ENCODE results near the gene ID2.

DNA sequence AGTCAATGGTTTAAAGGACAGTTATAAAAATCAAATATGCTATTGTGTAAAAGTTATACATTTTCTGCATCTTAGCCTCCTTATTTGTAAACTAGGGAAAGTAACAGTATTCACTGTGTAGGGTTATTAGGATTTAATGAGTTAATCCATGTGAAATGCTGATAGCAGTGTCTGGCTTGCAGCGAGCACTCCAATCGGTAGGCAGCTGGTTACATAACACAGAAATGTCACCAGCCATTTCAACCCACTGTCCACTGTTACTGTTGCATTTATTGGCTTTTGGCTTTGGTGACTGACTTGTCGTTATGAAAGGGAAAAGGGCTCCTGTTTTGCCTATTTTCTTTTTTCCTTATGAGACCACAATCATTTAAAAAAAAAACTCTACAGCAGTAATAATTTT, 38.9 kb downstream of the ID2 start:
- TF ChIP-seq, protein P1, sequence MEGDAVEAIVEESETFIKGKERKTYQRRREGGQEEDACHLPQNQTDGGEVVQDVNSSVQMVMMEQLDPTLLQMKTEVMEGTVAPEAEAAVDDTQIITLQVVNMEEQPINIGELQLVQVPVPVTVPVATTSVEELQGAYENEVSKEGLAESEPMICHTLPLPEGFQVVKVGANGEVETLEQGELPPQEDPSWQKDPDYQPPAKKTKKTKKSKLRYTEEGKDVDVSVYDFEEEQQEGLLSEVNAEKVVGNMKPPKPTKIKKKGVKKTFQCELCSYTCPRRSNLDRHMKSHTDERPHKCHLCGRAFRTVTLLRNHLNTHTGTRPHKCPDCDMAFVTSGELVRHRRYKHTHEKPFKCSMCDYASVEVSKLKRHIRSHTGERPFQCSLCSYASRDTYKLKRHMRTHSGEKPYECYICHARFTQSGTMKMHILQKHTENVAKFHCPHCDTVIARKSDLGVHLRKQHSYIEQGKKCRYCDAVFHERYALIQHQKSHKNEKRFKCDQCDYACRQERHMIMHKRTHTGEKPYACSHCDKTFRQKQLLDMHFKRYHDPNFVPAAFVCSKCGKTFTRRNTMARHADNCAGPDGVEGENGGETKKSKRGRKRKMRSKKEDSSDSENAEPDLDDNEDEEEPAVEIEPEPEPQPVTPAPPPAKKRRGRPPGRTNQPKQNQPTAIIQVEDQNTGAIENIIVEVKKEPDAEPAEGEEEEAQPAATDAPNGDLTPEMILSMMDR (IDR thresholded peaks at IDR 0.05; ENCODE audit: low read depth, low read length, missing input control), result no peak
- TF ChIP-seq, protein P2, sequence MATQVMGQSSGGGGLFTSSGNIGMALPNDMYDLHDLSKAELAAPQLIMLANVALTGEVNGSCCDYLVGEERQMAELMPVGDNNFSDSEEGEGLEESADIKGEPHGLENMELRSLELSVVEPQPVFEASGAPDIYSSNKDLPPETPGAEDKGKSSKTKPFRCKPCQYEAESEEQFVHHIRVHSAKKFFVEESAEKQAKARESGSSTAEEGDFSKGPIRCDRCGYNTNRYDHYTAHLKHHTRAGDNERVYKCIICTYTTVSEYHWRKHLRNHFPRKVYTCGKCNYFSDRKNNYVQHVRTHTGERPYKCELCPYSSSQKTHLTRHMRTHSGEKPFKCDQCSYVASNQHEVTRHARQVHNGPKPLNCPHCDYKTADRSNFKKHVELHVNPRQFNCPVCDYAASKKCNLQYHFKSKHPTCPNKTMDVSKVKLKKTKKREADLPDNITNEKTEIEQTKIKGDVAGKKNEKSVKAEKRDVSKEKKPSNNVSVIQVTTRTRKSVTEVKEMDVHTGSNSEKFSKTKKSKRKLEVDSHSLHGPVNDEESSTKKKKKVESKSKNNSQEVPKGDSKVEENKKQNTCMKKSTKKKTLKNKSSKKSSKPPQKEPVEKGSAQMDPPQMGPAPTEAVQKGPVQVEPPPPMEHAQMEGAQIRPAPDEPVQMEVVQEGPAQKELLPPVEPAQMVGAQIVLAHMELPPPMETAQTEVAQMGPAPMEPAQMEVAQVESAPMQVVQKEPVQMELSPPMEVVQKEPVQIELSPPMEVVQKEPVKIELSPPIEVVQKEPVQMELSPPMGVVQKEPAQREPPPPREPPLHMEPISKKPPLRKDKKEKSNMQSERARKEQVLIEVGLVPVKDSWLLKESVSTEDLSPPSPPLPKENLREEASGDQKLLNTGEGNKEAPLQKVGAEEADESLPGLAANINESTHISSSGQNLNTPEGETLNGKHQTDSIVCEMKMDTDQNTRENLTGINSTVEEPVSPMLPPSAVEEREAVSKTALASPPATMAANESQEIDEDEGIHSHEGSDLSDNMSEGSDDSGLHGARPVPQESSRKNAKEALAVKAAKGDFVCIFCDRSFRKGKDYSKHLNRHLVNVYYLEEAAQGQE (IDR thresholded peaks at IDR 0.05), result no peak
- TF ChIP-seq SP1 (IDR thresholded peaks at IDR 0.05) (no peak), TAF1 (conservative IDR thresholded peaks at IDR 0.05) (no peak), EGR1 (IDR thresholded peaks at IDR 0.05; ENCODE audit: low read depth in 2 of 2) (no peak), RXRA (IDR thresholded peaks at IDR 0.05) (no peak)
- TF ChIP-seq, protein P3, sequence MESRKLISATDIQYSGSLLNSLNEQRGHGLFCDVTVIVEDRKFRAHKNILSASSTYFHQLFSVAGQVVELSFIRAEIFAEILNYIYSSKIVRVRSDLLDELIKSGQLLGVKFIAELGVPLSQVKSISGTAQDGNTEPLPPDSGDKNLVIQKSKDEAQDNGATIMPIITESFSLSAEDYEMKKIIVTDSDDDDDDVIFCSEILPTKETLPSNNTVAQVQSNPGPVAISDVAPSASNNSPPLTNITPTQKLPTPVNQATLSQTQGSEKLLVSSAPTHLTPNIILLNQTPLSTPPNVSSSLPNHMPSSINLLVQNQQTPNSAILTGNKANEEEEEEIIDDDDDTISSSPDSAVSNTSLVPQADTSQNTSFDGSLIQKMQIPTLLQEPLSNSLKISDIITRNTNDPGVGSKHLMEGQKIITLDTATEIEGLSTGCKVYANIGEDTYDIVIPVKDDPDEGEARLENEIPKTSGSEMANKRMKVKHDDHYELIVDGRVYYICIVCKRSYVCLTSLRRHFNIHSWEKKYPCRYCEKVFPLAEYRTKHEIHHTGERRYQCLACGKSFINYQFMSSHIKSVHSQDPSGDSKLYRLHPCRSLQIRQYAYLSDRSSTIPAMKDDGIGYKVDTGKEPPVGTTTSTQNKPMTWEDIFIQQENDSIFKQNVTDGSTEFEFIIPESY (IDR thresholded peaks at IDR 0.05), result no peak
